Esophagus squamous epithelium (tissue), 5 donors: ENCODE results near the gene CCR9. TPM values are rescaled to one million over a fixed set of nuclear protein-coding genes. Genes with fewer than 3 reads are reported as not detected.

Source experiments
- DNase-seq: peaks from one replicate; lab custom pipeline; 2025; lab: John Stamatoyannopoulos, UW
- H3K27ac ChIP-seq, 4 donors: fragments of 200-600 bp; sonication (generic); one replicate each; pipeline ENCODE4 v1.5.1; 2016 to 2019; ENCODE audit warnings: mild to moderate bottlenecking in 1 of 4
- H3K27me3 ChIP-seq, 4 donors: fragments of 200-600 bp; sonication (generic); 1 replicate in 3 of 4; 2 replicates in 1 of 4; pipeline versions ENCODE4 v1.5.1 to v1.6.0; 2017 to 2021; ENCODE audit warnings: antibody characterized with exemption in 1 of 4
- H3K36me3 ChIP-seq, 3 donors: fragments of 200-600 bp; sonication (generic); one replicate each; pipeline ENCODE4 v1.5.1; 2016 to 2019
- H3K4me1 ChIP-seq, 3 donors: fragments of 200-600 bp; sonication (generic); one replicate each; pipeline ENCODE4 v1.5.1; 2017 to 2019
- H3K4me3 ChIP-seq, 4 donors: fragments of 200-600 bp; sonication (generic); 1 replicate in 3 of 4; 2 replicates in 1 of 4; pipeline ENCODE4 v1.5.1; 2016 to 2019; ENCODE audit warnings: mild to moderate bottlenecking in 2 of 4, moderate library complexity in 1 of 4
- H3K9me3 ChIP-seq, 3 donors: fragments of 200-600 bp; sonication (generic); one replicate each; pipeline ENCODE4 v1.5.1; 2016 to 2019
- CTCF ChIP-seq, 6 experiments: fragments of 450-650 bp in 4 of 6; fragments of 200-600 bp in 2 of 6; sonication (generic) in 2 of 6; IDR thresholded peaks; one replicate each; pipeline ENCODE4 v1.5.1; 2016 to 2019; ENCODE audit warnings: antibody characterized with exemption in 6 of 6, mild to moderate bottlenecking in 4 of 6, moderate library complexity in 4 of 6
- POLR2A ChIP-seq, 4 donors: fragments of 450-650 bp; IDR thresholded peaks; one replicate each; pipeline ENCODE4 v1.6.1; 2017; ENCODE audit warnings: antibody characterized with exemption in 4 of 4, mild to moderate bottlenecking in 4 of 4, moderate library complexity in 3 of 4
- WGBS, 2 donors: methylation state at CpG; one replicate each; pipeline ENCODE4 v1.1.5; 2018; 5-methylcytosine and 5-hydroxymethylcytosine counted together
- intact Hi-C: fragments of 100-400 bp; cut with DNase I; formaldehyde crosslinking; loops from one replicate; pipeline ENCODE4 v1.15.0; 2022
- total RNA-seq, 4 donors: library from RNA; depleted of rRNA; stranded (reverse); fragments of >200 nt; gene quantifications; one replicate each; pipeline ENCODE4 v1.1.0, GENCODE V29; 2016
- donor health status: DM: yes; HTN: yes; CAD: no.

Gene CCR9
- total RNA-seq, result not detected

- intact Hi-C loops, result no loop called here
- TF ChIP-seq CTCF (IDR thresholded peaks at IDR 0.05) (no peak), POLR2A (IDR thresholded peaks at IDR 0.05) (no peak)
- 78 to 92% methylated on average over 5 to 6 of the region's 9 CpGs for WGBS, 2 donors
Observed at GRCh38 chr3:45885979-45886705, at the start of gene CCR9. Gene CCR9 (plus strand): TSS chr3:45886543. CDS start chr3:45894934, 8,391 bp downstream.

GRCh38 chr3:45838466-45838865 lies 47.9 kb upstream of the CCR9 start:
- H3K27me3 ChIP-seq, result no peaks in the 10 kb centered on the region
- no peaks in the 10 kb centered on the region for H3K9me3 ChIP-seq
- H3K36me3 ChIP-seq, result peaks cover 0 to 40% (median 0%) of the 10 kb centered on the region in 3 donors
- no peak overlapping the region for H3K27ac ChIP-seq
- no peak for DNase-seq
- peaks cover 6 to 17% (median 9%) of the 10 kb centered on the region in 3 donors for H3K4me1 ChIP-seq
- intact Hi-C loops, result no loop called here
- 86 to 88% methylated on average over 1 of the region's 1 CpG for WGBS, 2 donors
- H3K4me3 ChIP-seq, result no peak overlapping the region
- no peak for TF ChIP-seq CTCF (IDR thresholded peaks at IDR 0.05)
- TF ChIP-seq POLR2A (IDR thresholded peaks at IDR 0.05), result no peak

More at GRCh38 chr3:45885979-45886705, at the start of gene CCR9:
- Histone ChIP-seq H3K4me1 (peaks cover 0 to 12% (median 0%) of the 10 kb centered on the region in 3 donors), H3K27ac (no peak within 1 kb of the TSS), H3K4me3 (no peak within 1 kb of the TSS), H3K36me3 (no peaks in the 10 kb centered on the region), H3K27me3 (peaks cover 0 to 6% (median 0%) of the 10 kb centered on the region in 4 donors), H3K9me3 (no peaks in the 10 kb centered on the region)
- DNase-seq, result no peak

GRCh38 chr3:45841420-45841756 lies 45.0 kb upstream of the CCR9 start:
- Histone ChIP-seq H3K4me3 (peak overlapping the region; percentile 63 to 99 (median 87)), H3K36me3 (peaks cover 0 to 15% (median 0%) of the 10 kb centered on the region in 3 donors), H3K27ac (peak overlapping the region in 3 of 4 donors; percentile 7 to 75 (median 64)), H3K4me1 (peaks cover 6 to 17% (median 9%) of the 10 kb centered on the region in 3 donors), H3K9me3 (no peaks in the 10 kb centered on the region), H3K27me3 (no peaks in the 10 kb centered on the region)
- 0 to 5% methylated on average over 1 to 8 of the region's 15 CpGs for WGBS, 2 donors
- intact Hi-C loops, result no loop called here
- no peak for DNase-seq
- TF ChIP-seq CTCF (IDR thresholded peaks at IDR 0.05) (no peak), POLR2A (IDR thresholded peaks at IDR 0.05) (no peak)

GRCh38 chr3:45841757-45842491 lies 44.4 kb upstream of the CCR9 start, which contains the start of gene LZTFL1:
Gene LZTFL1 (minus strand): TSS chr3:45842119. CDS start chr3:45841991, 128 bp downstream.
- Histone ChIP-seq H3K4me3 (peak within 1 kb of the TSS; percentile 63 to 99 (median 87)), H3K4me1 (peaks cover 6 to 17% (median 9%) of the 10 kb centered on the region in 3 donors), H3K36me3 (peaks cover 0 to 10% (median 0%) of the 10 kb centered on the region in 3 donors), H3K27me3 (peaks cover 0 to 3% (median 0%) of the 10 kb centered on the region in 4 donors), H3K9me3 (no peaks in the 10 kb centered on the region), H3K27ac (peak within 1 kb of the TSS; percentile 7 to 75 (median 46))
- WGBS, 2 donors, result 0 to 8% methylated on average over 3 to 10 of the region's 49 CpGs
- intact Hi-C loops, result no loop called here
- peak; percentile 72 for DNase-seq
- peak in 1 of 6 experiments; percentile 3 for TF ChIP-seq CTCF (IDR thresholded peaks at IDR 0.05)
- TF ChIP-seq POLR2A (IDR thresholded peaks at IDR 0.05), result peak in 1 of 4 donors; percentile 15
